Ovary (tissue), 3 donors: ENCODE measurements around the gene ZFP3.

Source experiments
- CTCF ChIP-seq, 3 donors: fragments of 450-650 bp in 2 of 3; fragments of 200-600 bp in 1 of 3; IDR thresholded peaks; one replicate each; pipeline versions ENCODE4 v1.5.1 to v1.8.0; 2016 to 2022; ENCODE audit warnings: antibody characterized with exemption in 3 of 3, mild to moderate bottlenecking in 1 of 3
- EP300 ChIP-seq: sonication (generic); formaldehyde crosslinking; IDR thresholded peaks from one replicate; pipeline ENCODE4 v1.6.1; 2017; ENCODE audit warnings: antibody characterized with exemption
- POLR2A ChIP-seq: fragments of 450-650 bp; IDR thresholded peaks from one replicate; pipeline ENCODE4 v1.6.1; 2017; ENCODE audit warnings: antibody characterized with exemption, mild to moderate bottlenecking, moderate library complexity
- donor health status: DM: no; HTN: no; CAD: no.

- TF ChIP-seq CTCF (IDR thresholded peaks at IDR 0.05) (no peak), POLR2A (no peak), EP300 (no peak)
Observed at GRCh38 chr17:5133311-5133710, 55.0 kb downstream of the ZFP3 start.
